Naive B cell (primary cell): ENCODE data around the gene UBE2D1. TPM values are rescaled to one million over a fixed set of nuclear protein-coding genes. Genes with fewer than 3 reads are reported as not detected.

Experiments
- ATAC-seq, 2 donors: fragments of 150-1000 bp; cut with Tn5 transposase; 2 replicates each; pipeline ENCODE4 v1.10.0; 2021; ENCODE audit warnings: low read depth in 2 of 2, mild to moderate bottlenecking in 2 of 2, moderate library complexity in 2 of 2
- DNase-seq: peaks from one replicate; pipeline ENCODE4 v3.0.0; 2022
- H3K27ac Mint-ChIP-seq, 6 donors: one replicate each; pipeline ENCODE4 v1.8.0; 2020 to 2022; ENCODE audit warnings: mild to moderate bottlenecking in 6 of 6, mixed read lengths in 6 of 6, moderate library complexity in 5 of 6, inconsistent platforms in 2 of 6
- H3K27me3 Mint-ChIP-seq, 3 donors: one replicate each; pipeline ENCODE4 v1.8.0; 2021 to 2022; ENCODE audit warnings: mixed read lengths in 3 of 3, mild to moderate bottlenecking in 1 of 3
- H3K36me3 Mint-ChIP-seq, 2 donors: one replicate each; pipeline ENCODE4 v1.8.0; 2020 to 2022; ENCODE audit warnings: mixed read lengths in 2 of 2, inconsistent platforms in 1 of 2, mild to moderate bottlenecking in 1 of 2
- H3K4me1 Mint-ChIP-seq, 3 donors: one replicate each; pipeline ENCODE4 v1.8.0; 2020 to 2022; ENCODE audit warnings: mixed read lengths in 3 of 3, inconsistent platforms in 1 of 3, mild to moderate bottlenecking in 1 of 3, moderate library complexity in 1 of 3
- H3K4me3 Mint-ChIP-seq, 8 donors: one replicate each; pipeline ENCODE4 v1.8.0; 2020 to 2022; ENCODE audit warnings: mild to moderate bottlenecking in 8 of 8, mixed read lengths in 8 of 8, moderate library complexity in 8 of 8, inconsistent platforms in 2 of 8
- H3K9me3 Mint-ChIP-seq, 7 donors: one replicate each; pipeline ENCODE4 v1.8.0; 2020 to 2022; ENCODE audit warnings: mixed read lengths in 7 of 7, mild to moderate bottlenecking in 5 of 7, inconsistent platforms in 2 of 7, moderate library complexity in 1 of 7
- polyA plus RNA-seq, 6 donors: library from polyadenylated mRNA; unstranded; fragments of 300-500 nt; fragmentation: Illumina TruSeq; gene quantifications; one replicate each; pipeline ENCODE4 v1.2.3, GENCODE V29; 2021; ENCODE audit warnings: low read depth in 6 of 6

The UBE2D1 gene
- 10 to 100 TPM; 29.5 to 44.0 (median 35.4) TPM for polyA plus RNA-seq

- Mint-ChIP-seq H3K4me1 (peaks cover 27 to 38% (median 36%) of the 10 kb centered on the region in 3 donors), H3K36me3 (peaks cover 0 to 5% of the 10 kb centered on the region in 2 donors), H3K27ac (peak within 1 kb of the TSS; percentile 68 to 95 (median 88)), H3K4me3 (peak within 1 kb of the TSS; percentile 92 to 100 (median 96)), H3K9me3 (no peaks in the 10 kb centered on the region), H3K27me3 (peaks cover 0 to 8% (median 4%) of the 10 kb centered on the region in 3 donors)
- peak; percentile 81 for DNase-seq
- ATAC-seq, result peak; percentile 93 to 94
Measured at GRCh38 chr10:58334817-58335305, at the start of gene UBE2D1. TSS of gene UBE2D1 (plus strand) at chr10:58335006. CDS start at chr10:58335202, 196 bp downstream.

DNA sequence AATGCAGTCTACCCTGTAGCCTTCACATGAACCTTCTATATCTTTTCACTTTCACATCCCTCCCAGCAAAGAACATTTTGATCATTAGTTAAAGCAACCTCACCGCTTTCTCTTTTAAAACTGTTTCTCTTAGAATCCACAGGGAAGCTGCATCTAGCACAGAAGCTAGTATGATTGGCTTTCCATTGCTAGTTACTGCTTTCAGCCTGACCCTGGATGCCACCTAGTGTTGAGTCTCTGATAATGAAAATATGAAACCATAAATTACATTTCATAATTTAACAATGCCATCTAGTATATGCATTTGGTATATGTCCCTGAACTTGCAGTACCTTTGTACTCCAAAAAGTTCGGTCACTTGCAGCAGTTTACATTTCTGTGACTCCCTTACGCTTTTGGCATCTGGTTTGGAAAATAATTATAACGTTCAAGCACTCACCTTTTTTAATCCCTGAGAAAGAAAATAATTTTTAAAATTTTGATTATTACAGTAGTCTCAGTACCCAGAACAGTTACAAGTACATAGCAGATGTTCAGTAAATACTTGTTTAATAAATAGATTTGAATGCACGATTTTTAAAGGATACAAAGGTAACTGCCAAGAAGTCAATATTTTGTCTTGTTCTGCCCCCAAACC lies 43.1 kb upstream of the UBE2D1 start:
- peak; percentile 56 to 76 for ATAC-seq
- H3K36me3 Mint-ChIP-seq, result no peaks in the 10 kb centered on the region
- DNase-seq, result peak; percentile 45
- H3K27ac Mint-ChIP-seq, result peak overlapping the region in 1 of 6 donors; percentile 21
- no peaks in the 10 kb centered on the region for H3K27me3 Mint-ChIP-seq
- no peaks in the 10 kb centered on the region for H3K9me3 Mint-ChIP-seq
- H3K4me3 Mint-ChIP-seq, result no peak overlapping the region
- no peaks in the 10 kb centered on the region for H3K4me1 Mint-ChIP-seq

DNA sequence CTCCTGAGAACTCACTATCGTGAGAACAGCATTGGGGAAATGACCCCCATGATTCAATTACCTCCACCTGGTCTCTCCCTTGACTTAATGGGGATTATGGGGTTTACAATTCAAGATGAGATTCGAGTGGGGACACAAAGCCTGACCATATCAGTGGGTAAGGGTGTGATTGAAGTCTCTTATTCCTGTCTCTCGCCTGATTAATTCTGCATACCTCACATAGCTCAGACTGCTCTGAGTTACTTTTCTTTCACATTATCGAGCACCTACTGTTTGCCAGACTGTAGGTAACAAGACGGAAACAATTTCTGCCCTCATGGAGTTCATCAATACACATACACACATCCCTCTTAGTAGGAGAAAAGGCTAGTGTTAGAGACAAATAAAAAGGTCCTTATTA lies 40.8 kb upstream of the UBE2D1 start:
- Mint-ChIP-seq H3K36me3 (no peaks in the 10 kb centered on the region), H3K4me3 (no peak overlapping the region), H3K27ac (peak overlapping the region in 1 of 6 donors; percentile 61), H3K4me1 (no peaks in the 10 kb centered on the region), H3K27me3 (no peaks in the 10 kb centered on the region), H3K9me3 (no peaks in the 10 kb centered on the region)
- DNase-seq, result no peak
- no peak for ATAC-seq

- Mint-ChIP-seq H3K4me3 (no peak overlapping the region), H3K27ac (peak overlapping the region in 2 of 6 donors; percentile 40 to 43), H3K36me3 (no peaks in the 10 kb centered on the region), H3K27me3 (peaks cover 16 to 29% (median 21%) of the 10 kb centered on the region in 3 donors), H3K9me3 (no peaks in the 10 kb centered on the region), H3K4me1 (peaks cover 0 to 5% (median 2%) of the 10 kb centered on the region in 3 donors)
- DNase-seq, result peak; percentile 57
- ATAC-seq, result peak; percentile 93 to 96
Measured at GRCh38 chr10:58299580-58299979, 35.2 kb upstream of the UBE2D1 start.

GRCh38 chr10:58300676-58301075 lies 34.1 kb upstream of the UBE2D1 start:
- ATAC-seq, result no peak
- peaks cover 0 to 5% (median 2%) of the 10 kb centered on the region in 3 donors for H3K4me1 Mint-ChIP-seq
- H3K9me3 Mint-ChIP-seq, result no peaks in the 10 kb centered on the region
- no peak overlapping the region for H3K27ac Mint-ChIP-seq
- peaks cover 16 to 29% (median 22%) of the 10 kb centered on the region in 3 donors for H3K27me3 Mint-ChIP-seq
- H3K4me3 Mint-ChIP-seq, result no peak overlapping the region
- no peak for DNase-seq
- no peaks in the 10 kb centered on the region for H3K36me3 Mint-ChIP-seq

GRCh38 chr10:58302254-58302653 lies 32.6 kb upstream of the UBE2D1 start:
- ATAC-seq (no peak), DNase-seq (no peak)
- no peaks in the 10 kb centered on the region for H3K36me3 Mint-ChIP-seq
- H3K4me3 Mint-ChIP-seq, result no peak overlapping the region
- peak overlapping the region in 1 of 6 donors; percentile 17 for H3K27ac Mint-ChIP-seq
- H3K9me3 Mint-ChIP-seq, result no peaks in the 10 kb centered on the region
- peaks cover 0 to 5% (median 2%) of the 10 kb centered on the region in 3 donors for H3K4me1 Mint-ChIP-seq
- peaks cover 23 to 34% (median 27%) of the 10 kb centered on the region in 3 donors for H3K27me3 Mint-ChIP-seq

- Mint-ChIP-seq H3K27ac (no peak overlapping the region), H3K36me3 (no peaks in the 10 kb centered on the region), H3K4me1 (peaks cover 0 to 5% (median 2%) of the 10 kb centered on the region in 3 donors), H3K27me3 (peaks cover 31 to 42% (median 36%) of the 10 kb centered on the region in 3 donors), H3K9me3 (no peaks in the 10 kb centered on the region), H3K4me3 (no peak overlapping the region)
- ATAC-seq (no peak), DNase-seq (no peak)
Measured at GRCh38 chr10:58304099-58304633, 30.6 kb upstream of the UBE2D1 start.

- H3K27ac Mint-ChIP-seq, result no peak overlapping the region
- H3K4me3 Mint-ChIP-seq, result no peak overlapping the region
- ATAC-seq (no peak), DNase-seq (no peak)
- no peaks in the 10 kb centered on the region for H3K36me3 Mint-ChIP-seq
- H3K9me3 Mint-ChIP-seq, result peaks cover 0 to 2% (median 0%) of the 10 kb centered on the region in 7 donors
- H3K27me3 Mint-ChIP-seq, result peaks cover 32 to 50% (median 48%) of the 10 kb centered on the region in 3 donors
- no peaks in the 10 kb centered on the region for H3K4me1 Mint-ChIP-seq
Measured at GRCh38 chr10:58305821-58306220, 29.0 kb upstream of the UBE2D1 start.

- no peaks in the 10 kb centered on the region for H3K36me3 Mint-ChIP-seq
- DNase-seq (no peak), ATAC-seq (no peak)
- H3K9me3 Mint-ChIP-seq, result peaks cover 0 to 2% (median 0%) of the 10 kb centered on the region in 7 donors
- H3K27me3 Mint-ChIP-seq, result peaks cover 28 to 47% (median 40%) of the 10 kb centered on the region in 3 donors
- H3K4me3 Mint-ChIP-seq, result no peak overlapping the region
- no peaks in the 10 kb centered on the region for H3K4me1 Mint-ChIP-seq
- H3K27ac Mint-ChIP-seq, result no peak overlapping the region
Measured at GRCh38 chr10:58307676-58308075, 27.1 kb upstream of the UBE2D1 start.

- peaks cover 0 to 2% (median 0%) of the 10 kb centered on the region in 7 donors for H3K9me3 Mint-ChIP-seq
- peaks cover 16 to 24% (median 20%) of the 10 kb centered on the region in 3 donors for H3K27me3 Mint-ChIP-seq
Measured at GRCh38 chr10:58311026-58311425, 23.8 kb upstream of the UBE2D1 start.

DNA sequence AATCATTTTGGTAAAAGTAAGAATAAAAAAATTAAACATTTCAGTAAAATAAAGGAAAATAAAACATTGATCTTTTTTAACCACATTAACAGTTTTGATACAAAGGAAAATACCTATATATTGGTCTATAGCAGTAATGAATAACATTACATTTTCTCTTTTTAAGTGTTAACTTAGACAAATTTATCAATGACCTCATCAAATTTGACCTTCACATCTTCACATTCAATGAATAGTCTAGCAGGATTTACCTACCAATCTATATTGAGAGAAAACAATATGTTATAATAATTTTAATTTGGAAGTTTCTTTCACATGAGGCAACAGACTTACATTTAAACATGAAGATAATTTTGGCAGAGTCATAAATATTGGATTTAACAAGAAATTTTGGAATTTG lies 17.9 kb upstream of the UBE2D1 start:
- Mint-ChIP-seq H3K27ac (no peak overlapping the region), H3K27me3 (peaks cover 4 to 18% (median 9%) of the 10 kb centered on the region in 3 donors), H3K4me3 (no peak overlapping the region), H3K4me1 (no peaks in the 10 kb centered on the region), H3K9me3 (no peaks in the 10 kb centered on the region), H3K36me3 (no peaks in the 10 kb centered on the region)
- DNase-seq (no peak), ATAC-seq (no peak)

More at GRCh38 chr10:58311026-58311425, 23.8 kb upstream of the UBE2D1 start:
- Mint-ChIP-seq H3K36me3 (no peaks in the 10 kb centered on the region), H3K4me3 (no peak overlapping the region), H3K27ac (no peak overlapping the region), H3K4me1 (no peaks in the 10 kb centered on the region)
- ATAC-seq (no peak), DNase-seq (no peak)

DNA sequence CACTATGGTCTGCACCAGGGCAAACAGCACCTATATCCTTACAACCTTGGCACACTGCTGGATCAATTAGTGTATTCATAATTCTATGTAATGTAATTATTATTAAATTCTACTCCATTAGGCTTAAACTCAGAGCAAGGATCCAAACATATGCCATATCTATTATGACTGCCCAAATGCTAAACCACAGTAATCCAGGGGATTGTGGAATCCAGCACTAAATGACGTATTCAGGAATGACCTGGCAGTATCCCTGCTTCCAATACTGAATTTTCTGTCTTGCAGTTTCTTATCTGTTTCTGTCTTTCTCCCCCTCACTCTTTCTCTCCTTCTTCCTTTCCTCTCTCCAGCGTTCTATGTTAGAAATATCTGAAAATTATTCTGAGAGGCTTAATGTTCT lies 16.5 kb upstream of the UBE2D1 start:
- ATAC-seq, result no peak
- H3K27ac Mint-ChIP-seq, result no peak overlapping the region
- H3K4me1 Mint-ChIP-seq, result peaks cover 7 to 12% (median 10%) of the 10 kb centered on the region in 3 donors
- no peak overlapping the region for H3K4me3 Mint-ChIP-seq
- H3K9me3 Mint-ChIP-seq, result no peaks in the 10 kb centered on the region
- DNase-seq, result no peak
- no peaks in the 10 kb centered on the region for H3K36me3 Mint-ChIP-seq
- H3K27me3 Mint-ChIP-seq, result peaks cover 4 to 13% (median 9%) of the 10 kb centered on the region in 3 donors

GRCh38 chr10:58319599-58319998 lies 15.2 kb upstream of the UBE2D1 start:
- peaks cover 7 to 12% (median 10%) of the 10 kb centered on the region in 3 donors for H3K4me1 Mint-ChIP-seq

More at GRCh38 chr10:58319599-58319998, 15.2 kb upstream of the UBE2D1 start:
- Mint-ChIP-seq H3K9me3 (no peaks in the 10 kb centered on the region), H3K27me3 (peaks cover 4 to 13% (median 9%) of the 10 kb centered on the region in 3 donors), H3K36me3 (no peaks in the 10 kb centered on the region), H3K4me3 (no peak overlapping the region), H3K27ac (no peak overlapping the region)
- no peak for ATAC-seq
- DNase-seq, result no peak
